Neural cell (in vitro differentiated cells): ENCODE measurements around the gene CEP85. TPM values are rescaled to one million over a fixed set of nuclear protein-coding genes. Genes with fewer than 3 reads are reported as not detected.

Source experiments
- H2AFZ ChIP-seq: fragments of 200-600, 300-800 bp; sonication (generic), shearing (Covaris generic); 2 replicates; pipeline ENCODE4 v1.6.0; 2014; ENCODE audit warnings: low read depth, mild to moderate bottlenecking, antibody characterized with exemption, low read length, moderate library complexity
- H3F3A ChIP-seq: fragments of 200-600 bp; shearing (Covaris generic); 2 replicates; pipeline ENCODE4 v1.6.1; 2016; ENCODE audit warnings: mild to moderate bottlenecking, moderate library complexity, mixed read lengths, antibody characterized with exemption, low read length; ENCODE audit not compliant: insufficient read depth, poor library complexity, severe bottlenecking
- H3K27ac ChIP-seq: fragments of 200-600, 300-800 bp; sonication (generic), shearing (Covaris generic); 2 replicates; pipeline ENCODE4 v1.5.1; 2014; ENCODE audit warnings: mild to moderate bottlenecking, low read length, moderate library complexity
- H3K27me3 ChIP-seq: fragments of 300-800, 200-600 bp; sonication (generic), shearing (Covaris generic); 2 replicates; pipeline ENCODE4 v1.6.0; 2014; ENCODE audit warnings: mild to moderate bottlenecking, low read depth, low read length, moderate library complexity; ENCODE audit not compliant: insufficient read depth
- H3K36me3 ChIP-seq: fragments of 300-800, 200-600 bp; sonication (generic), shearing (Covaris generic); 2 replicates; pipeline ENCODE4 v1.5.1; 2014; ENCODE audit warnings: mild to moderate bottlenecking, antibody characterized with exemption, low read length, moderate library complexity; ENCODE audit not compliant: insufficient read depth
- H3K4me2 ChIP-seq: fragments of 300-800, 200-600 bp; sonication (generic), shearing (Covaris generic); 2 replicates; pipeline ENCODE4 v1.6.0; 2014; ENCODE audit warnings: mild to moderate bottlenecking, low read length
- H3K4me3 ChIP-seq: fragments of 300-800, 200-600 bp; sonication (generic), shearing (Covaris generic); 2 replicates; pipeline ENCODE4 v1.5.1; 2014; ENCODE audit warnings: mild to moderate bottlenecking, low read length, moderate library complexity
- H3K79me2 ChIP-seq: fragments of 200-600 bp; shearing (Covaris generic); replicated peaks from 2 replicates; pipeline ENCODE4 v1.6.0; 2014; ENCODE audit warnings: mild to moderate bottlenecking, low read length, moderate library complexity; ENCODE audit not compliant: insufficient read depth
- H3K9ac ChIP-seq: fragments of 300-800, 200-600 bp; sonication (generic), shearing (Covaris generic); 2 replicates; pipeline ENCODE4 v1.6.1; 2016; ENCODE audit warnings: mild to moderate bottlenecking, low read length, mixed read lengths
- H3K9me2 ChIP-seq: fragments of 200-600 bp; shearing (Covaris generic); 2 replicates; pipeline ENCODE4 v1.6.1; 2016; ENCODE audit warnings: mild to moderate bottlenecking, low read length, mixed read lengths; ENCODE audit not compliant: insufficient read depth
- H3K9me3 ChIP-seq: fragments of 200-600, 300-800 bp; sonication (generic), shearing (Covaris generic); 2 replicates; pipeline ENCODE4 v1.6.1; 2016; ENCODE audit warnings: mild to moderate bottlenecking, mixed run types, low read length, moderate library complexity, mixed read lengths
- H4K20me1 ChIP-seq: fragments of 200-600 bp; shearing (Covaris generic); 2 replicates; pipeline ENCODE4 v1.6.1; 2016; ENCODE audit warnings: mild to moderate bottlenecking, mixed run types; ENCODE audit not compliant: insufficient read depth
- CTCF ChIP-seq: fragments of 450-650 bp; IDR thresholded peaks from 2 replicates; pipeline ENCODE4 v1.5.1; 2014; ENCODE audit warnings: antibody characterized with exemption, mild to moderate bottlenecking, moderate library complexity; ENCODE audit not compliant: poor library complexity, severe bottlenecking
- EP300 ChIP-seq: fragments of 450-650 bp; conservative IDR thresholded peaks from 2 replicates; pipeline ENCODE4 v1.6.1; 2014; ENCODE audit warnings: antibody characterized with exemption, mild to moderate bottlenecking, moderate library complexity; ENCODE audit not compliant: poor library complexity, severe bottlenecking
- EZH2 ChIP-seq: fragments of 200-600, 300-800 bp; shearing (Covaris generic), sonication (generic); IDR thresholded peaks from 2 replicates; pipeline ENCODE4 v1.6.1; 2014; ENCODE audit warnings: antibody characterized with exemption, low read length, borderline replicate concordance, mild to moderate bottlenecking; ENCODE audit not compliant: insufficient read depth, poor library complexity, severe bottlenecking
- MXI1 ChIP-seq: fragments of 450-650 bp; conservative IDR thresholded peaks from 2 replicates; pipeline ENCODE4 v1.6.1; 2014; ENCODE audit warnings: antibody characterized with exemption, mild to moderate bottlenecking; ENCODE audit not compliant: poor library complexity, severe bottlenecking
- POLR2AphosphoS5 ChIP-seq: IDR thresholded peaks from 2 replicates; pipeline ENCODE4 v1.6.1; 2012
- RAD21 ChIP-seq: fragments of 450-650 bp; conservative IDR thresholded peaks from 2 replicates; pipeline ENCODE4 v1.6.1; 2014; ENCODE audit warnings: antibody characterized with exemption, mild to moderate bottlenecking, moderate library complexity
- REST ChIP-seq: IDR thresholded peaks from 2 replicates; pipeline ENCODE4 v1.6.1; 2012; ENCODE audit warnings: borderline replicate concordance
- SMC3 ChIP-seq: fragments of 450-650 bp; conservative IDR thresholded peaks from 2 replicates; pipeline ENCODE4 v1.6.1; 2014; ENCODE audit warnings: antibody characterized with exemption, mild to moderate bottlenecking, moderate library complexity; ENCODE audit not compliant: poor library complexity
- TAF1 ChIP-seq: IDR thresholded peaks from 2 replicates; pipeline ENCODE4 v1.6.1; 2012; ENCODE audit warnings: low read depth
- polyA plus RNA-seq: library from polyadenylated mRNA; depleted of rRNA; stranded (reverse); fragments of >200 nt; gene quantifications from 2 replicates; pipeline ENCODE4 v1.2.3, GENCODE V29; 2014

Gene CEP85
- polyA plus RNA-seq, 1 donor from 2014 or later = 20.5 TPM

GRCh38 chr1:26283871-26284596 lies 50.0 kb downstream of the CEP85 start:
- no peaks in the 10 kb centered on the region for H3K9me2 ChIP-seq
- no peaks in the 10 kb centered on the region for H3F3A ChIP-seq
- no peak overlapping the region for H3K4me3 ChIP-seq
- H3K9me3 ChIP-seq = no peaks in the 10 kb centered on the region
- H3K9ac ChIP-seq = no peak overlapping the region
- H3K27me3 ChIP-seq = no peaks in the 10 kb centered on the region
- H2AFZ ChIP-seq = no peak overlapping the region
- H4K20me1 ChIP-seq = no peaks in the 10 kb centered on the region
- TF ChIP-seq SMC3 = no peak
- TF ChIP-seq CTCF = no peak
- TF ChIP-seq EZH2 = no peak
- no peak for TF ChIP-seq EP300
- no peak for TF ChIP-seq POLR2AphosphoS5
- no peak for TF ChIP-seq RAD21
- no peak for TF ChIP-seq TAF1
- no peak for TF ChIP-seq MXI1
- TF ChIP-seq REST = no peak
- H3K4me2 ChIP-seq = no peak overlapping the region
- H3K36me3 ChIP-seq = no peaks in the 10 kb centered on the region
- peaks cover 5% of the 10 kb centered on the region for H3K79me2 ChIP-seq
- H3K27ac ChIP-seq = no peak overlapping the region

- Histone ChIP-seq H3K27ac (no peak overlapping the region), H3K9me2 (no peaks in the 10 kb centered on the region), H3K4me3 (no peak overlapping the region), H3F3A (no peaks in the 10 kb centered on the region), H3K9ac (no peak overlapping the region), H3K27me3 (no peaks in the 10 kb centered on the region), H3K36me3 (no peaks in the 10 kb centered on the region), H4K20me1 (no peaks in the 10 kb centered on the region), H3K79me2 (no peaks in the 10 kb centered on the region), H3K4me2 (no peak overlapping the region), H3K9me3 (no peaks in the 10 kb centered on the region), H2AFZ (no peak overlapping the region)
- no peak for TF ChIP-seq TAF1
- peak; percentile 54 for TF ChIP-seq CTCF
- no peak for TF ChIP-seq EZH2
- TF ChIP-seq RAD21 = no peak
- no peak for TF ChIP-seq EP300
- TF ChIP-seq MXI1 = no peak
- peak; percentile 30 for TF ChIP-seq SMC3
- TF ChIP-seq REST = no peak
- no peak for TF ChIP-seq POLR2AphosphoS5
These were observed 50.8 kb downstream of the CEP85 start for GRCh38 chr1:26284597-26285347.
